Measurements from ENCODE around the gene ZNF560.
"Not testable (repeated sequence)": the region's sequence is repeated elsewhere in the genome, so short reads cannot be mapped to it uniquely, and the experiment has no call there.

The ZNF560 gene

GRCh38 chr19:9498183-9498902 lies at the start of gene ZNF560:
ZNF560 (minus strand) TSS chr19:9498616; CDS start chr19:9475313, 23,303 bp downstream.
- DNase-seq = no peak

- DNase-seq = no peak
These were observed 49.5 kb upstream of the ZNF560 start for GRCh38 chr19:9547870-9548269.

- not testable (repeated sequence) for DNase-seq
These were observed 42.9 kb upstream of the ZNF560 start for GRCh38 chr19:9541281-9541680.

- DNase-seq = not testable (repeated sequence)
These were observed 41.5 kb upstream of the ZNF560 start for GRCh38 chr19:9539921-9540320.

- DNase-seq = not testable (repeated sequence)
These were observed 40.8 kb upstream of the ZNF560 start for GRCh38 chr19:9539201-9539600.

DNA sequence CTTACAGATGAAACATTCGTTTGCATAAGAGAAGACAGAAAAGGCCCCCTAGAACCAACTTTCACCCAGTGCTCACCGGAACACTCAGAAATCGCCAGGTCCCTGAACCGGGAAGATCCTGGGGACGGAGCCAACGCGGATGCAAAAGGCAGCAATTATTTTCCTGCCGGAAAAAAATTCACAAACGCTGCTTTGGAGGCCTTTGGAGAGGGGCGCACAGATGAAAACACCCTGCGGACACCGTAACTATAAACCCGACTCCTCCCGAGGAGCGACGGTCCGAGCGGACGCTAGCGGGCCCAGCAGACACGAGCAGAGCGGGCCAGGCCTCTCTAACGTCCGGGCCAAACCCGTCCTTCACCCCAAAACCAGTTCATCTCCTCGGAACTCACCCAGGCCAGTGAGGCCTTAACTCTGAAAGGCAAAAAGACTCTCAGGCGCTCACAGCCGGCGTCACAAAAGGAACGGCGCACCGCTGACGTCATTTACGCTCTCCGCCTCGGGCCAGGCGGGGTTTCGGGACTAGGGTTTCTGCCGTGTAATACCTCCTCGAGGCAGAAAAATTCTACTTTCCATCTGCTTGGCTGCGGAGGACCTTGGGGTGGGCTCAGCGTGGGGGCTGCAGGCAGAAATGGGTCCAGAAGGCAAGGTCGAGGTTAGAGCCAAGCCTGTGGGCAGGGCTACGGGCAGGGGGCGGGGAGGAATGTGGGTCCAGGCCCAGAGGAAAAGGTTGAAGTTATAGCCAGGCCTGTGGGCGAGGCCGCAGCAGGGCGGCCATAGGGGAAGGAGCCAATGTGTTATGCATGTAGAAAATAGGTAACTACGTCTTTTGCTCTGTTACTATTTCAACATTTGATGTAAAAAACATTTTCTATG lies 40.0 kb upstream of the ZNF560 start, which contains the start of gene ZNF426:
TSS of gene ZNF426 (minus strand) at position 463 of the 876 bp plus-strand sequence. CDS start 2,413 bp downstream, outside the sequence.
- peak; percentile 88 for DNase-seq

- no peak for DNase-seq
These were observed 37.5 kb upstream of the ZNF560 start for GRCh38 chr19:9535934-9536333.

DNA sequence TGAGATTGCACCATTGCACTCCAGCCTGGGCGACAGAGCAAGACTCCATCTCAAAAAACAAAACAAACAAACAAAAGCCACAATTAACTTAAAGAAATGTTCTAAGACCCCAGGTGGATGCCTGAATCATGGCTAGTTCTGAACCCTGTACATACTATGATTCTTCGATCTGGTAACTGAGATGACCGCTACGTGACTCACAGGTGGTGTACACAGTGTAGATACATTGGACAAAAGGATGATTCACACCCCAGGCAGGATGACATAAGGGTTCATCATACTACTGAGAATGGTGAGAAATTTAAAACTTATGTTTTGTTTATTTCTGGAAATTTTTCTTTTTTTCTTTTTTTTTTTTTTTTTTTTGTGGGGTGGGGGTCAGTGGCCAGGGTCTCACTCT lies 33.5 kb upstream of the ZNF560 start:
- DNase-seq = peak; percentile 8

DNA sequence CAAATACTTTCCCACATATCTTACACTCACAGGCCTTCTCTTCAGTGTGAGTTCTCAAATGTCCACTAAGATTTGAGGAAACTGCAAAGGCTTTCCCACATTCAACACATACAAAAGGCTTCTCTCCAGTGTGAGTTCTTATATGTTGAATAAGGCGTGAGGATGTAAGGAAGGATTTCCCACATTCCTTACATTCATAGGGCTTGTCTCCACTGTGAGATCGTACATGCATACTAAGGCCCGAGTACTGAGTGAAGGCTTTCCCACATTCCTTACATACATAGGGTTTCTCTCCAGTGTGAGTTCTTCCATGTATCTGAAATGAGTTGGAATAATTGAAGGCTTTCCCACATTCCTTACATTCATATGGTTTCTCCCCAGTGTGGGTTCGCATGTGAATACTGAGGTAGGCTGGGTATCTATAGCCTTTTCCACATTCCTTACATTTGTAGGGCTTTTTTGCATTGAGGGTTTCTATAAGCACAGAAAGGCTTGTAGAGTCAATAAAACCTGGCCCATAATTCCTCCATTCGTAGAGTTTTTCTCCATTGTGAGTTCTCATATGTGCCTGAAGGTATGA lies 30.4 kb upstream of the ZNF560 start:
- DNase-seq = no peak

GRCh38 chr19:9523885-9524474 lies 25.6 kb upstream of the ZNF560 start:
- DNase-seq = no peak

- no peak for DNase-seq
These were observed 8.9 kb upstream of the ZNF560 start for GRCh38 chr19:9507285-9507684.

- no peak for DNase-seq
These were observed 2.4 kb upstream of the ZNF560 start for GRCh38 chr19:9500796-9501195.

- no peak for DNase-seq
These were observed 4.3 kb downstream of the ZNF560 start for GRCh38 chr19:9494096-9494495.

DNA sequence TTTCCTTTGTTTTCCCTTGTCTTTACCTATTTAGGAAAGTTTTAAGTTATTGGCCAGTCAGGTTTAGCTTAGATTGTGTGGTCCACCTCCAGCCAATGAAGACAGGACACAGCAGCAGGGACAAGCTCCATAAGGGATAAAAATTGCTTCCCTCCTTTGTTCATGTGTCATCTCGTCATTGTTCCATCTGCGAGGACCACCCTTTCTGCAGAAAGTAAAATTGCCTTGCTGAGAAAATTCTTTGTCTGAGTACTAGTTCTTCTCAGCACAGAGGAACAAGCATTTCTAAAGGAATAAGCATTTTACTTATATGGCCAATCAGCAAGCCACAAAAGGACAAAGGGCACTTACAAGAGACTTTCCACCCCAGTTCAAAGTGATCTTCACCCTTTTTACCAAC lies 11.4 kb downstream of the ZNF560 start:
- DNase-seq = no peak

DNA sequence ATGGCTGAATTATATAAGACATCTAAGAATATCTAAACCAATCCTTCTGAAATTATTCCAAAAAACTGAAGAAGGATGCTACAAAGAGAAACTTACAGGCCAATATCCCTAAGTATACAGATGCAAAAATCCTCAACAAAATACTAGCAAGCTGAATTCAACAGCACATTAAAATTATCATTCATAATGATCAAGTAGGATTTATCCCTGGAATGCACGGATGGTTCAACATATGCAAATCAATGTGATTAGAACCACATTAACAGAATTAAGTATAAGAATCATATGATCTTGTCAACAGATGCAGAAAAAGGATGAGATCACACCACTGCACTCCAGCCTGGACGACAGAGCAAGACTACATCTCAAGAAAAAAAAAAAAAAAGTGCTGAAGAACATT lies 13.3 kb downstream of the ZNF560 start:
- no peak for DNase-seq

DNA sequence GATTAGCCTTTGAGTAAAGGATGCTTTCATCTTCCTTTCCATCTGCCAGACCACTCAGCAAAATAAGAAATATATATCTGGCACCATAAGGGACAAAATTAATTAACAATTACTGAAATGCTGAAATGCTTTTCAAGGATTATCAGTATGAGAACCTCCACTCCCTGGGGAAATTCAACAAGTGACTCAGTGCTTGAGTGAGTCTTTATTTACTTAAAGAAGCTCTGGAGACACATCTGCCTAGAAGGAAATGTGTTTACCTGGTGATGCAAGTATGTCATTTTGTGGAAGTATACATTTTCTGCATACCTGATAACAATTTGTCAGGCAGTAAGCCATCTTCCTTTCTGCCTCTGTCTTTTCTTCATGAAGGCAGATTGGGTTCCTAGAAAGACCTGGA lies 23.4 kb downstream of the ZNF560 start:
- no peak for DNase-seq

GRCh38 chr19:9467161-9467560 lies 31.3 kb downstream of the ZNF560 start:
- no peak for DNase-seq

DNA sequence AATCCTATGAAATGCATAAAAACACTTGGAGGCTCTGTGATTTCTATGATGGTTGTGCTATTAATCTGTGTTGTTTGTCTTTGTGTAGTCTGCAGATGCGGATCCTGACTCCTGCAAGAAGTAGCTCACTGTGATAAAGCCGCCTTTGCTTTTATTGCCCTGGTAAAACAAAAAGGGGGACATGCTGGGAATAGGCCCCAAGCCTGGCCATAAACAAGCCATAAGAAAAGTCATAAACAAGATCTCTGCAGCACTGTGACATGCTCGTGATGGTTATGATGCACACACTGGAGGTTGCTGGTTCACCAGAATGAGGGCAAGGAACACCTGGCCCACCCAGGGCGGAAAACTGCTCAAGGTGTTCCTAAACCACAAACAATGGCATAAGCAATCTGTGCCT lies 36.5 kb downstream of the ZNF560 start:
- no peak for DNase-seq

DNA sequence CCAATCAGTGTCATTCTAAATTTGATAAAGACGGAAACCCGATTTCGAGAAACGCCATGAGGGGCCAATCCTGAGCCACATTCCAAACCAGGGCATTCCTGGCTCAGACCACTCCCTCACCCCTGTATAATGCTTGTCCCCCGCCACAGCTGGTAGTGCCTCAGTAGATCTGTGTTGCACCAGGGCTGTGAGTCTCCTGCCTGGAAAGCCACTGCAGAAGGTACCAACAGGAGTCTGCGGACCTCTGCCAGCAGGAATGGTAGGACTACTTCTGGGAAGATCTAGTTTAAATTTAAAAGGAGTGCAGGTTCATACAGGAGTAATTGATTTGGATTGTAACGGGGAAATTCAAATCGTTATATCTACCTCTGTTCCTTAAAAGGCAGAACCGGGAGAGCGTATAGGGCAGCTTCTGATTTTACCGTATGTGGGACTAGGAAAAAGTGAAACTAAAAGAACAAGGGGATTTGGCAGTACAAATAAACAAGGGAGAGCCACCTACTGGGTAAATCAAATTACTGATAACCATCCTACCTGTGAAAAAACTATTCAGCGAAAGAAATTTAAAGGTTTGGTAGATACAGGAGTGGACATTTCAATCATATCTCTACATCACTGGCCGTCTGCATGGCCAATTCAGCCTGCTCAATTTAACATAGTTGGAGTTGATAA lies 42.3 kb downstream of the ZNF560 start:
- DNase-seq = no peak

- DNase-seq = no peak
These were observed 44.5 kb downstream of the ZNF560 start for GRCh38 chr19:9453953-9454352.

GRCh38 chr19:9445037-9445436 lies 53.4 kb downstream of the ZNF560 start:
- DNase-seq = no peak

DNA sequence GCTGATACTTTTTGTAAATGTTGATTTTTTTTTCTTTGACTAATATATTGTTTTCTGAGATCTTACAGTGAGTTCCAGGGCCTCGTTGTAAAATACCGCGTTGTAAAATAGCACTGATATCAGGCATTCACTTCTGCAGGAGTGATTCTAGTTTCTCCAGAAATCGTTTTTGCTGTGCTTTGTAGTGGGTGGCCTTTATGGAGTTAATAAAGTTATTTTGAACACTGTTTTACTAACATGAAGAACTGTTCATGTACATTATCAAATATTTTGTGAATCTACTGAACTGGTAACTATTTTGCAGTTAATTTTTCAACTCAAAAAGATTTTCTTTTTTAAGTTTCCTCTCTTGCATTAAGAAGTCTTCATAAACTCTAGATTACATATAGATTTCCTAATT lies 62.1 kb downstream of the ZNF560 start:
- DNase-seq = no peak
